ENCODE results near the gene DNER. TPM values are rescaled to one million over a fixed set of nuclear protein-coding genes. Genes with fewer than 3 reads are reported as not detected.

Gene DNER
- total RNA-seq, 1 experiment from 2014 or later = 2.9 TPM

DNA sequence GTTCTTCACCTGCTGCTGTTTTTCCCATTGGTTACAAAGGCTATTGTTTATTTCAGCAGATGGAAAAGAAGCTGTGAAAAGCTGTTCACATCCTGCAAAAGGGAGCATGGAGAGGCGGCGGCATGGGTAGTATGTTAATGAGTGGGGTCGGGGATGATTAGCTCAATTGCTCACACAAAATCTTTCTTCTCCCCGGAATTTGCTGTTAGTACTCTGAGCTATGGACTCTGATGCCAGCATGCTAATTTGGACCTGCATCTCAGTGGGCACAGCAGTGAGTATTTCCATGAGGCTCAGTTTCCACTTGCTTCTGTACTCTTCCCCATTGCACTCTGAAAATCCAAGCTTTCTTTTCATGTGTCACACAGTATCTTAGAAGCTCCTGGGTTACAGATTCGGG lies 61.6 kb downstream of the DNER start:
- intact Hi-C loops (cut with micrococcal nuclease) = no loop called here
- Histone ChIP-seq H4K20me1 (ENCODE audit: insufficient read depth) (no peaks in the 10 kb centered on the region), H3K4me2 (ENCODE audit: low read length) (no peak overlapping the region), H3K9me3 (ENCODE audit: control insufficient read depth in 1 of 2, insufficient read depth in 1 of 2, low read depth in 1 of 2, low read length in 2 of 2) (no peaks in the 10 kb centered on the region), H3K27ac (ENCODE audit: low read depth, low read length) (no peak overlapping the region), H3K36me3 (ENCODE audit: control insufficient read depth in 1 of 2, insufficient read depth in 2 of 2, low read length in 2 of 2) (no peaks in the 10 kb centered on the region), H3K27me3 (ENCODE audit: insufficient read depth, low read length) (peaks cover 7% of the 10 kb centered on the region; the same call in 1 of the 2 replicates), H3K9ac (ENCODE audit: low read length) (no peak overlapping the region), H3K4me3 (replicated peaks in 1 of 2; ENCODE audit: low read depth in 1 of 2, low read length in 2 of 2) (no peak overlapping the region), H2AFZ (ENCODE audit: low read depth, low read length, poor library complexity, severe bottlenecking) (no peak overlapping the region), H3K4me1 (ENCODE audit: control insufficient read depth in 1 of 2, insufficient read depth in 2 of 2, low read length in 2 of 2) (no peaks in the 10 kb centered on the region), H3K9me2 (ENCODE audit: insufficient read depth) (no peaks in the 10 kb centered on the region), H3K79me2 (ENCODE audit: insufficient read depth, low read length) (no peaks in the 10 kb centered on the region)
- DNase-seq (ENCODE audit: low read depth, low spot score) = no peak
- ChIA-PET RAD21 (ENCODE audit: low non-redundant PET in 1 of 2, low total read pairs in 2 of 2, uncharacterized antibody in 2 of 2, unreplicated experiment in 2 of 2) (no interaction called here), CTCF (no interaction called here), POLR2A (no interaction called here)
- no peak for ATAC-seq
- TF ChIP-seq JUND (IDR thresholded peaks at IDR 0.05) (no peak), RAD21 (IDR thresholded peaks at IDR 0.05; ENCODE audit: low read depth) (no peak), ZFX (IDR thresholded peaks at IDR 0.05) (no peak), ZNF274 (IDR thresholded peaks at IDR 0.05; ENCODE audit: low read depth, low read length) (no peak), EGR1 (IDR thresholded peaks at IDR 0.05; ENCODE audit: low read depth) (no peak), SRF (IDR thresholded peaks at IDR 0.05; ENCODE audit: low read depth) (no peak), ELF1 (IDR thresholded peaks at IDR 0.05; ENCODE audit: borderline replicate concordance, low read depth) (no peak), CBX3 (IDR thresholded peaks at IDR 0.05; ENCODE audit: low read depth) (no peak), EZH2 (IDR thresholded peaks at IDR 0.05) (no peak), SP1 (IDR thresholded peaks at IDR 0.05; ENCODE audit: low read depth) (no peak), POLR2A (IDR thresholded peaks at IDR 0.05; ENCODE audit: borderline replicate concordance, extremely low read depth, insufficient read depth, insufficient read length) (no peak)
- TF ChIP-seq, protein P1, sequence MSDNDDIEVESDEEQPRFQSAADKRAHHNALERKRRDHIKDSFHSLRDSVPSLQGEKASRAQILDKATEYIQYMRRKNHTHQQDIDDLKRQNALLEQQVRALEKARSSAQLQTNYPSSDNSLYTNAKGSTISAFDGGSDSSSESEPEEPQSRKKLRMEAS (IDR thresholded peaks at IDR 0.05) = no peak
- BruUV-seq (replicated peaks) = no TSS peak

DNA sequence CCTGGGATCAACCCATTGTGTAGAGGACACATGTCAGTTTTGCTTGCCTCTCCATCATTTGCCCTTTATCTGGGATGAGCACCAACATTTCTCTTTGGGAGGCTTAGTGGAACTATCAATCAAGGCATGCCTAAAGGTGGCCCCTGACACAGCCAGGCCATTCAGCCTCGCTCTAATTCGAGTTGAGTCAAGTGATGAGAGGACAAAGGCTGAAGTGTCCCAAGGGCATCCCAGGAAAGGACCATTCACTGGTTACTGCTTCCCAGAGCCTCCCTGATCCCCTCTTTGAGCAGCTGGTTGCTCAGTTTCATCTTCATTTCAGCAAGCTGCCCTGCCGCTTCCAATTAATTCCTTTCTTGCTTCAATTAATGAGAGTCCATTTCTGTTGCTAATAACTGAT lies 63.5 kb downstream of the DNER start:
- ATAC-seq (no peak), DNase-seq (ENCODE audit: low read depth, low spot score) (no peak)
- intact Hi-C loops (cut with micrococcal nuclease) = no loop called here
- no peaks in the 10 kb centered on the region for H3K9me3 ChIP-seq (ENCODE audit: control insufficient read depth in 1 of 2, insufficient read depth in 1 of 2, low read depth in 1 of 2, low read length in 2 of 2)
- H3K36me3 ChIP-seq (ENCODE audit: control insufficient read depth in 1 of 2, insufficient read depth in 2 of 2, low read length in 2 of 2) = no peaks in the 10 kb centered on the region
- H2AFZ ChIP-seq (ENCODE audit: low read depth, low read length, poor library complexity, severe bottlenecking) = no peak overlapping the region
- ChIA-PET RAD21 (ENCODE audit: low non-redundant PET in 1 of 2, low total read pairs in 2 of 2, uncharacterized antibody in 2 of 2, unreplicated experiment in 2 of 2) (no interaction called here), POLR2A (no interaction called here), CTCF (no interaction called here)
- no peaks in the 10 kb centered on the region for H3K9me2 ChIP-seq (ENCODE audit: insufficient read depth)
- no peaks in the 10 kb centered on the region for H3K4me1 ChIP-seq (ENCODE audit: control insufficient read depth in 1 of 2, insufficient read depth in 2 of 2, low read length in 2 of 2)
- no TSS peak for BruUV-seq (replicated peaks)
- no peak overlapping the region for H3K4me3 ChIP-seq (replicated peaks in 1 of 2; ENCODE audit: low read depth in 1 of 2, low read length in 2 of 2)
- H3K79me2 ChIP-seq (ENCODE audit: insufficient read depth, low read length) = no peaks in the 10 kb centered on the region
- no peak overlapping the region for H3K9ac ChIP-seq (ENCODE audit: low read length)
- no peak overlapping the region for H3K4me2 ChIP-seq (ENCODE audit: low read length)
- no peaks in the 10 kb centered on the region for H4K20me1 ChIP-seq (ENCODE audit: insufficient read depth)
- peaks cover 7% of the 10 kb centered on the region; the same call in 1 of the 2 replicates for H3K27me3 ChIP-seq (ENCODE audit: insufficient read depth, low read length)
- H3K27ac ChIP-seq (ENCODE audit: low read depth, low read length) = no peak overlapping the region
- TF ChIP-seq, protein P2, sequence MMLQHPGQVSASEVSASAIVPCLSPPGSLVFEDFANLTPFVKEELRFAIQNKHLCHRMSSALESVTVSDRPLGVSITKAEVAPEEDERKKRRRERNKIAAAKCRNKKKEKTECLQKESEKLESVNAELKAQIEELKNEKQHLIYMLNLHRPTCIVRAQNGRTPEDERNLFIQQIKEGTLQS (IDR thresholded peaks at IDR 0.05) = no peak
- no peak for TF ChIP-seq EZH2 (IDR thresholded peaks at IDR 0.05)
- no peak for TF ChIP-seq YY1 (IDR thresholded peaks at IDR 0.05; ENCODE audit: extremely low read depth, insufficient replicate concordance, low read depth, low read length)
- no peak for TF ChIP-seq JUND (IDR thresholded peaks at IDR 0.05)
- TF ChIP-seq FOSL1 (IDR thresholded peaks at IDR 0.05; ENCODE audit: low read depth) = no peak
- no peak for TF ChIP-seq EGR1 (IDR thresholded peaks at IDR 0.05; ENCODE audit: low read depth)
- TF ChIP-seq CBX3 (IDR thresholded peaks at IDR 0.05; ENCODE audit: low read depth) = no peak
- TF ChIP-seq SP1 (IDR thresholded peaks at IDR 0.05; ENCODE audit: low read depth) = no peak
- no peak for TF ChIP-seq EZH2phosphoT487 (IDR thresholded peaks at IDR 0.05; ENCODE audit: borderline replicate concordance)
- TF ChIP-seq, protein P1 (IDR thresholded peaks at IDR 0.05) = no peak
- TF ChIP-seq, protein P3, sequence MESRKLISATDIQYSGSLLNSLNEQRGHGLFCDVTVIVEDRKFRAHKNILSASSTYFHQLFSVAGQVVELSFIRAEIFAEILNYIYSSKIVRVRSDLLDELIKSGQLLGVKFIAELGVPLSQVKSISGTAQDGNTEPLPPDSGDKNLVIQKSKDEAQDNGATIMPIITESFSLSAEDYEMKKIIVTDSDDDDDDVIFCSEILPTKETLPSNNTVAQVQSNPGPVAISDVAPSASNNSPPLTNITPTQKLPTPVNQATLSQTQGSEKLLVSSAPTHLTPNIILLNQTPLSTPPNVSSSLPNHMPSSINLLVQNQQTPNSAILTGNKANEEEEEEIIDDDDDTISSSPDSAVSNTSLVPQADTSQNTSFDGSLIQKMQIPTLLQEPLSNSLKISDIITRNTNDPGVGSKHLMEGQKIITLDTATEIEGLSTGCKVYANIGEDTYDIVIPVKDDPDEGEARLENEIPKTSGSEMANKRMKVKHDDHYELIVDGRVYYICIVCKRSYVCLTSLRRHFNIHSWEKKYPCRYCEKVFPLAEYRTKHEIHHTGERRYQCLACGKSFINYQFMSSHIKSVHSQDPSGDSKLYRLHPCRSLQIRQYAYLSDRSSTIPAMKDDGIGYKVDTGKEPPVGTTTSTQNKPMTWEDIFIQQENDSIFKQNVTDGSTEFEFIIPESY (IDR thresholded peaks at IDR 0.05; ENCODE audit: extremely low read depth, insufficient replicate concordance, low read length) = no peak
- no peak for TF ChIP-seq SIN3A (IDR thresholded peaks at IDR 0.05; ENCODE audit: low read depth)
- TF ChIP-seq POLR2AphosphoS5 (IDR thresholded peaks at IDR 0.05; ENCODE audit: low read depth, low read length) = no peak
- no peak for TF ChIP-seq TCF7L2 (IDR thresholded peaks at IDR 0.05; ENCODE audit: borderline replicate concordance, extremely low read depth, insufficient read depth, insufficient read length)

Data from HCT116 (cell line).